Effector CD8-positive, alpha-beta T cell (primary cell): Measurements from ENCODE around the gene CPXM1.

Experiments used
- DNase-seq: peaks from one replicate; lab custom pipeline; 2025; lab: John Stamatoyannopoulos, UW

The CPXM1 gene

DNA sequence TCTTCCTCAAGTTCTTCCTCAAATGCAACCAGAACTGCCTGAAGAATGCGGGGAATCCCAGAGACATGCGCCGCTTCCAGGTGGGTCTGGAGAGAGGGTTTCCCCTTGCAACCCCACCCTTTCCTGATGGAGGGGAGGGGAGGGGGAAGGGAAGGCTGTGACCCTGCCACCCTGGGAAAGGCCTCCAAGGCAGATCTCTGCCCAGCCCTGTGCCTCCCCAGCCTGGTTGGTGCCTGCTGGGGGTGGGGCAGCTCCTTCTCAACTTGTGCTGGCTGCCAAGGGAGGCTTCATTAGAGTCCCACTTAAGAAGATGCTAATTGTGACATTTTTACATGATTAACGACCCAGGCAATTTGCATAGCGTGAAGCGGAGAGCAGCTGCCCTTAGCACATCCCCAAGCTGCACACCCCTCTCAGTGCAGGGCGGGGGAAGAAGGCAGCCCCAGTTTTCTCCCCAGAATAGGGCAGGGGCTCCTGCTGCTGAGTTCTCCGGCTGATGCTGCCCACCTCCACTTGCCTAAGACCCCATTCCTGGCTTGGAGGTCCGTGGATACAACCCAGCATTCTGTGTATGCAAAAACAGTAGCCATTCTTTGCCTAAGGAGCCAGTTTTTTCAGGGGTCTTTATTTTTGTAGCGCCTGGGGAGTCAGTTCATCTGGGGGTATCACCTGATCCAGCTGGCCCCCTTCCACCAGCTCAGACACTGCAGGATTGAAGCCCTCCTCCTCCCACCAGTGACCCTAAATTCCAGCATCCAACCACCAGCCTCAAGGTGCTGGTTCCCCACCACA is 51.7 kb downstream of the CPXM1 start:
- no peak for DNase-seq

DNA sequence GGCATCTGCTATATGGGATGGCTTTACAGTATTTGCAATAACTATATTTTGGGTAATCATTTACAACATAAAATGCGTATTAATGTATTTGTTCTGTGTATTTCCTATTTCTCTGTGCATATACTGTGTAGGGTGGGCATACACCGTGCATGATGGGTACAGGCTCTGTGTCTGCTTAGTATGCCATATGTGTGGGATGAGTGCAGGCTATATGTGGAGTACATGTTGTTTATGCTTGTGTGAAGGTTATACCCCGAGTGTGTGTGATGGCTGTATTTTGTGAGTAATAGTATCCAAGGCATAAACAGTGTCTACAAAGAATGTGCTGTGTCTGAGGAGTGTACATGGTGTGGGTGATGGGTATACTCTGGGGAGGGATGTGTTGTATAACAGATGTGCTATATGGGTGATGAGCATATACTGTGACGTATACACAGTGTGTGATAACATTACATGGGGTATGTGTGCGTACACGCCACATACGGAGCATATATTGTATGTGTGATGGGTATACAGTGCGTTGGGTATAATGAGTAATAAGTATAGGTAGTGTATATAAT is 52.7 kb downstream of the CPXM1 start:
- no peak for DNase-seq

DNA sequence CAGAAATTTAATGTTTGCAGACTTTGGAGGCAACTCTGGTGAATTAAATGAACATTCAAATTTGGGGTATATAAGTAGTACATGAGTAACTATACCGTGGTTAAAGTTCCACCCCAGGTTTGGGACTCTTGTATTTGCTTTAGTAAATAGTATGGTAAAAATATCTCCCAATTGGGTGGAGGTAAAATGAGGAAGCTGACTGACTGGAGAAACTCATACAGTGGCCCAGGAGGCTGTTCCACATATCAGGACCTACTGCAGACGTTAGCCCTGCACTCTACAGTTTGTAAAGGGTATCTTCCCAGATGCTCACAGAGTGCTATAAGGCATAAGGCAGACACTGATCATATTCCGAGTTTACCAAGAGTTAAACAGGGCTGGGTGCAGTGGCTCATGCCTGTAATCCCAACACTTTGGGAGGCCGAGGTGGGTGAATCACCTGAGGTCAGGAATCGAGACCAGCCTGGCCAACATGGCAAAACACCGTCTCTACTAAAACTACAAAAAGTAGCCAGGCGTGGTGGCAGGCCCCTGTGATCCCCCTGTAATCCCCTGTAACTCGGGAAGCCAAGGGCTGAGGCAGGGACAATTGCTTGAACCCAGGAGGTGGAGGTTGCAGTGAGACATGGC is 53.7 kb downstream of the CPXM1 start:
- no peak for DNase-seq

DNA sequence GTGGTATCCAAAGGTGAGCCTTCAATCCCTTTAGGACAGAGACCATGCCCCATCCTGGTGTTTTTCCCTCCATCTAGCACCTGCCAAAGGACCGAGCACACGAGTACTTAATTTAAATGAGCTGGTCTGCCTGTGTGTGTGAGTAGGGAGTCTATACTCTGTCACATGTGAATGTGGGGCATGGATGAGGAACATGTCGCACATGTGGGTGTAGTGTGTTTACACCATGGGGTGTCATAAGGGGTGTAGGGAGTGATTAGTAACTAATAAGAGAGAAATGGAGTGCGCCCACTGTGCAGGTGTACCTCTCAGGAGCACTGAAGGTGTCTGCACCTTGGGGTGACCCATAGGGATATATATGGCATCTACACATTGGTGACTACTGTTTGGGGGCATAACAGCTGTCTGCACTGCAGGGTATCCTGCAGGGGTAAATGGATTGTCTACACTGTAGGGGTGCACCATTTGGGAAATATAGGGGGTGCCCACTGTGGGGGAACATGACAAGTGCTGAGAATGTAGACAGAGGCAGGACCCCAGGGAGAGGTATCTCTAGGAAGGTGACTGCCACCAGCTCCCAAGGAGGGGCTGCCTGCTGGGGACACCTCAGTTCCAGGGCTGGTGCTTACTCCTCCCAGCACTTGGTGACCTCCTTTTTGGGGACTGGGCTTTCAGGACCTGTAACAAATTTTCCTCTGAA is 54.3 kb downstream of the CPXM1 start:
- no peak for DNase-seq

DNA sequence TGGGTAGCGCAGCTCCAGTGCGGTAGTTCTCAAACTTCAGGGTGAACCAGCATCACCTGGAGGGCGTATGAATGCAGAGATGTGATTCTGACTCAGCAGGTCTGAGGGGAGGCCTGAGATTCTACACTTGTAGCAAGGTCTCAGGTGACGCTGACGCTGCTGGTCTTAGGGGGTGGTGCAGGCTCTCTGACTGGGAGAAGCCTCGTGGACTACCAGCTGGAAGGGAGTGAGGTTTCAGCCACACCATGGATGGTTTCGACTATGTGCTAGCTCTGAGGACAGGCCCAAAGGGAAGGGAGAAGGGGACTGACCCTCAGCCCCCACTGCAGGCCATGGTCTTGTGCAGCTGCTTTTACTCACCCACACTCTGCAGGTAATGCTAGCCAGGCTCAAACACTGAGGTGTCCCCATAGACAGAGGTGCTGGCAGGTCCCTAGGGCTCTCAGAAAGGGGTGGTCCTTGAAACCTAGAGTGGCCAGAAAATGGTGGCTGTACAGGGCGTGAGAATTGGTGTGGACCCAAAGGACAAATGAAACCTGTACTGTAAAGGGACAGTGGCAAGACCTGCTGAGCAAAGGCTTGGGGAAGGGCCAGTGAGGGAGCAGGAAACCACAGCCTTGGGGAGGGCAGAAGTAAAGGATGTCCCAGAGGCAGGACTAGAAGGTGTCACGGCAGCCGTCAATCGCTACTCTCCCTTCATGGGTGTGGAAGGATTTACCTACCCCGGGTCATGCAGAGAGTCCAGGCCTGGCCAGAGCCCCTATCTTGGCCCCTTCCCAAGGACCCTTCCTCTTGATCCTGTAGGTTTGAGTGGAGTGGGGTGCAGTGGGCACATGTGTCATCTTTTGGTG is 55.1 kb downstream of the CPXM1 start:
- no peak for DNase-seq
